Effector memory CD8-positive, alpha-beta T cell (primary cell): ENCODE measurements around the gene ARPC2.

Source experiments
- ATAC-seq: fragments of 150-1000 bp; cut with Tn5 transposase; replicated peaks from 2 replicates; pipeline ENCODE4 v1.10.0; 2021; ENCODE audit warnings: mild to moderate bottlenecking, moderate library complexity
- DNase-seq, 3 experiments: peaks; one replicate each; pipeline ENCODE4 v3.0.0; 2021
- H3K27ac Mint-ChIP-seq, 2 donors: one replicate each; pipeline ENCODE4 v1.8.0; 2022; ENCODE audit warnings: mild to moderate bottlenecking in 2 of 2, mixed read lengths in 2 of 2, moderate library complexity in 2 of 2
- H3K27me3 Mint-ChIP-seq, 2 donors: one replicate each; pipeline ENCODE4 v1.8.0; 2022; ENCODE audit warnings: mixed read lengths in 2 of 2
- H3K36me3 Mint-ChIP-seq: one replicate; pipeline ENCODE4 v1.8.0; 2022; ENCODE audit warnings: mild to moderate bottlenecking, moderate library complexity, mixed read lengths; ENCODE audit not compliant: insufficient read depth
- H3K4me1 Mint-ChIP-seq, 2 donors: one replicate each; pipeline ENCODE4 v1.8.0; 2022; ENCODE audit warnings: low read depth in 2 of 2, mixed read lengths in 2 of 2
- H3K4me3 Mint-ChIP-seq, 2 donors: one replicate each; pipeline ENCODE4 v1.8.0; 2022; ENCODE audit warnings: mild to moderate bottlenecking in 2 of 2, mixed read lengths in 2 of 2, moderate library complexity in 2 of 2
- H3K9me3 Mint-ChIP-seq, 2 donors: one replicate each; pipeline ENCODE4 v1.8.0; 2022; ENCODE audit warnings: mixed read lengths in 2 of 2

Gene ARPC2

DNA sequence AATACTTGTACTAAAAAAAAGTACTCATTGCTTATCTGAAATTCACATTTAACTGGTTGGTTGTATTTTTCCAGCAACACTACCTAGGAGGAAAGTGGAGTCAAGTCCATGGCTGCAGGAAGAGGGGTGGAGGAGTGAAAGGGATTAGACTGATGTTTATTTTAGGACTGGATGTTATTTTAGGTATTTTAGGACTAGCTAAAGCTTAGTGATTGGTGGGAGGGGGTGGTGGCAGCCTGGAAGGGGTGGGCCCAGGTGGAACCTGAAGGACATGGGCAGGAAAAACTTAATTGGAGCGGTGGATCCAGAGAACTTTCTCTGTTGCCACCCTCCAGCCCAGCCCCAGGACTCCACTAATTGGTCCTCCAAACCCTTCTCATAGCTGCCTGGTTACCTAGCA is 79.2 kb downstream of the ARPC2 start:
- H3K4me3 Mint-ChIP-seq: no peak overlapping the region
- H3K27ac Mint-ChIP-seq: no peak overlapping the region
- H3K4me1 Mint-ChIP-seq: peaks cover 15 to 18% of the 10 kb centered on the region in 2 donors
- no peaks in the 10 kb centered on the region for H3K27me3 Mint-ChIP-seq
- no peaks in the 10 kb centered on the region for H3K9me3 Mint-ChIP-seq
- DNase-seq (no peak), ATAC-seq (no peak)
- peaks cover 7% of the 10 kb centered on the region for H3K36me3 Mint-ChIP-seq

DNA sequence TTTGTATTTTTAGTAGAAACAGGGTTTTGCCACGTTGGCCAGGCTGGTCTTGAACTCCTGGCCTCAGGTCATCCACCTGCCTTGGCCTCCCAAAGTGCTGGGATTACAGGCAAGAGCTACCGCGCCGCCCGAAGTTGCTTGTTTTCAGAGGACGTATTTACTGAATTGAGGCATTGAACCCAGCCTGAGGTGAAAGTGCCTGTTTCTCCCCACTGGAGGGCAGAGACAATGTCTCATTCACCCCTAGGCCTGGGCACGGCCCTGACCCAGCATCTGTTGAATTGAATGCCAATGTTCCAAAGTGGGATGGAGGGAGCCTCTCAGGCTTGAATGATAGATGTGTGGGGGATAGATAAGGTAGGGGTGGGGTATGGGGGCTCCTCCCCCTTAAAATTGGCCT is 79.9 kb downstream of the ARPC2 start:
- peaks cover 13 to 15% of the 10 kb centered on the region in 2 donors for H3K4me1 Mint-ChIP-seq
- H3K4me3 Mint-ChIP-seq: no peak overlapping the region
- H3K9me3 Mint-ChIP-seq: no peaks in the 10 kb centered on the region
- H3K27ac Mint-ChIP-seq: no peak overlapping the region
- peaks cover 7% of the 10 kb centered on the region for H3K36me3 Mint-ChIP-seq
- DNase-seq (no peak), ATAC-seq (no peak)
- no peaks in the 10 kb centered on the region for H3K27me3 Mint-ChIP-seq

DNA sequence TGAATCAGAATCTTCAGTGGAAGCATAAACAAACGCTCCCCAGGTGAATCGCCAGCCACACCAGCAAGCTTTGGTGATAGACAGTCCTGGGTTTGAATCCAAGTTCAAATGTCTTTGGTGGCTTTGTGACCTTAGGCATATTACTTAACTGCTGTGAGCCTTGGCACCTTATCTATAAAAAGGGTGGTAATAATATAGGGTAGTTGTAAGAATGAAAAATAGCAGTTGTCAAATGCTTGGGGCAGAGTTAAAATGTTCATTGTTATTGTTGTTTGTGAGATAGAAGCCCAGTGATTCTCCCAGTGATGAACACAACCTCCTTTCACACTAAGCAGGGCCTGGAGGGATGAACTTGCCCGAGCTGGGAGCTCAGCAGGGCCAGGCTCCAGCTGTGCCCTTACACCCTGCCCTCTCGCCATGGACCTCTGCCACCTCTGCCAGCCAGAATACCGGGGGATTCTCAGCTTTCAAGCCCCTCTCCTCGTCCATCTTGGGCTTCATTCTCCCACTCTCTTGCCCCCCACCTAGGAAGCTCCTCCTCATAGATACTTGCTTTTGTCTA is 81.4 kb downstream of the ARPC2 start:
- Mint-ChIP-seq H3K27ac (no peak overlapping the region), H3K9me3 (no peaks in the 10 kb centered on the region), H3K4me1 (peaks cover 6 to 13% of the 10 kb centered on the region in 2 donors), H3K4me3 (no peak overlapping the region), H3K27me3 (no peaks in the 10 kb centered on the region), H3K36me3 (peaks cover 7% of the 10 kb centered on the region)
- DNase-seq: no peak
- no peak for ATAC-seq

DNA sequence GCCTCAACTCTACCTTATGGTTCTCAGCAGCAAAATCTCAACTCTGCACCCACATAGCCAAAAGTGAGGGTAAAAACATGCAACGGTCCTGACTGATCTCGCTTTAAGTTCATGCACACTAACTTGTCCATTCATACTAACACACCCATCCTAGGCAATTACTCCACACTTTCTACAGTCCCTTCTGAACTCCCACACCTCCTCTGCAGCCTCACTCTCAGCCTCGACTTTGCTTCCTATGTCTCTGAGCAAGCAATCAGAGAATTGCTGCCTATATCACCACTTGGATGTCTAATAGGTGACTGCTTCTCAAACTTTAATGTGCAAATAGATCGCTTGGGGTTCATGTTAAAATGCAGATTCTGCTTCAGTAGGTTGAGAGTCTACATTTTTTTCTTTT is 83.2 kb downstream of the ARPC2 start:
- Mint-ChIP-seq H3K4me1 (peaks cover 6% of the 10 kb centered on the region in 2 donors), H3K4me3 (no peak overlapping the region), H3K27me3 (no peaks in the 10 kb centered on the region), H3K9me3 (no peaks in the 10 kb centered on the region), H3K36me3 (peaks cover 7% of the 10 kb centered on the region), H3K27ac (no peak overlapping the region)
- DNase-seq (no peak), ATAC-seq (no peak)

DNA sequence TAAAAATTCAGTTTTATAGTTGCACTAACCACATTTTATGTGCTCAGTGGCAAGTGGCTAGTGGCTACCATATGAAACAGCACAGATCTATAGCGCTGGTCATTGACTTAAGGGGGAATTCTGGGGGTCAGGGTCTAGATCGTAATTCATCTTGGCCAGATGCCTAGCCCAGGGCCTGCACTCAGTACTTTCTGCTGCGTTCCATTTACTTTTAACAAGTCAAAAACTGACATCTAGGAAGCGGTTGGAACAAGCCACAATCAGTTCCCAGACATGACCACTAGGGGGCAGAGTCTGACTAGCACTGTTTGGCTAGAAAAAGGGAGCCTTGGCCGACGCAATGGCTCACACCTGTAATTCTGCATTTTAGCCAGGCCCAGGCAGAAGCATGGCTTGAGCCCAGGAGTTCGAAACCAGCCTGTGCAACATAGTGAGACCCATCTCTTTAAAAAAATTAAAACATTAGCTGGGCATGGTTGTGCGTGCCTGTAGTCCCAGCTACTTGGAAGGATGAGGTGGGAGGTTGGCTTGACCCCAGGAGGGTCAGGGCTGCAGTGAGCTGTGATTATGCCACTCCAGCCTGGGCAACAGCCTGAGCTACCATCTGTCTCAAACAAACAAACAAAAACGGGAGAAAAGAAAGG is 84.3 kb downstream of the ARPC2 start:
- ATAC-seq (peak; percentile 99), DNase-seq (peak; percentile 89 to 92 (median 89))
- H3K4me3 Mint-ChIP-seq: no peak overlapping the region
- H3K36me3 Mint-ChIP-seq: peaks cover 7% of the 10 kb centered on the region
- peak overlapping the region in 1 of 2 donors; percentile 62 for H3K27ac Mint-ChIP-seq
- H3K4me1 Mint-ChIP-seq: peaks cover 4 to 6% of the 10 kb centered on the region in 2 donors
- H3K27me3 Mint-ChIP-seq: no peaks in the 10 kb centered on the region
- H3K9me3 Mint-ChIP-seq: no peaks in the 10 kb centered on the region
